Dedifferentiated amniotic fluid mesenchymal stem cell (primary cell): ENCODE results near the gene TMPRSS6.

Source experiments
- DNase-seq: peaks from one replicate; pipeline ENCODE4 v3.0.0-alpha.2; 2016; ENCODE audit errors: extremely low spot score

The TMPRSS6 gene

DNA sequence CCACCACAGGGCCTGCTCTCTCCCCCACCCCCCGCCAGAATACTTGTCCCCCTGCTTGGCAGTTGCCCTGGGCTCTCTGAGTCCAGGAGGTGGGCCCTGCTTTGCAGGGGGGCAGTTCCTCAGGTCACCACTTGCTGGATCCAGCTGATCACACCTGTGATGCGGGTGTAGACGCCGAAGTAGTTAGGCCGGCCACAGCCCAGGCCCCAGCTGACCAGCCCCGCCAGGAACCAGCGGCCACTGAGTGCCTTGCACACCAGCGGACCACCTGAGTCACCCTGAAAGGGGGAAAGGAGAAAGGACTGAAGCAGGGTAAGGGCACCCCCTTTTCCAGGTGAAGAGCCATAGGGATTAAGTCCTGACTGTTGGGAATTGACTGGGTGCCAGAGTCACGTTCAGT lies 43.6 kb downstream of the TMPRSS6 start:
- DNase-seq = no peak

GRCh38 chr22:37065180-37065579 lies 44.3 kb downstream of the TMPRSS6 start:
- DNase-seq = no peak

- no peak for DNase-seq
These were observed 45.0 kb downstream of the TMPRSS6 start for GRCh38 chr22:37064553-37064952.

GRCh38 chr22:37063431-37064420 lies 45.8 kb downstream of the TMPRSS6 start:
- DNase-seq = no peak

GRCh38 chr22:37062702-37063381 lies 46.7 kb downstream of the TMPRSS6 start:
- no peak for DNase-seq

- no peak for DNase-seq
These were observed 47.2 kb downstream of the TMPRSS6 start for GRCh38 chr22:37062376-37062675.

- DNase-seq = no peak
These were observed 47.7 kb downstream of the TMPRSS6 start for GRCh38 chr22:37061611-37062375.

- DNase-seq = no peak
These were observed 48.5 kb downstream of the TMPRSS6 start for GRCh38 chr22:37060801-37061610.

DNA sequence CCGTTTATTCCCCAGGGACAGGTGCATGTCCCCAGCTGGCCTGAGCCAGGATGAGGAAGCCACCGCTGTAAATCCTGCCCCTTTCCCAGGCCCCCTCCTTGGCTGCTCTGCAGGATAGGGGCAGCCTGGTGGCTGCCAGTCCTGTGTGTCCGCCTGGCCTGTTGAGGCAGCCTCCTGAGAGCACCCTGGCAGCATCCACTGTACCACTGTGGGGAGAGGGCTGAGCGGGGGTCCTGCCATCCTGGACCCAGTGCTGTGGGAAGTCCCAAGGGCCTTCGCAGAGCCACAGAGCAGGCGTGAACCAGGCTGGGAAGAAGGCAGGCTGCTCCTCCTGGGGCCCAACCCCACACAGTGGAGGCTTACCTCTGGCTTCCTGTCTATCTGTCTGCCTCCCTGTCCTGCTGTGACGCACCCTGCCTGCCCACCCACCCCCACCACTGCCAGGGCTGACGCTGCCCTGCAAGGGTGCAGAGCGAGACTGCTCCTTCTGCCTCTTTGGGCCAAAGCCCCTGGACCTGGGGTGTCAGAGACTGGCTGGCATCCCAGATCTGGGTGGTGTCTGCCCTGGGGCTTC lies 49.5 kb downstream of the TMPRSS6 start:
- no peak for DNase-seq

DNA sequence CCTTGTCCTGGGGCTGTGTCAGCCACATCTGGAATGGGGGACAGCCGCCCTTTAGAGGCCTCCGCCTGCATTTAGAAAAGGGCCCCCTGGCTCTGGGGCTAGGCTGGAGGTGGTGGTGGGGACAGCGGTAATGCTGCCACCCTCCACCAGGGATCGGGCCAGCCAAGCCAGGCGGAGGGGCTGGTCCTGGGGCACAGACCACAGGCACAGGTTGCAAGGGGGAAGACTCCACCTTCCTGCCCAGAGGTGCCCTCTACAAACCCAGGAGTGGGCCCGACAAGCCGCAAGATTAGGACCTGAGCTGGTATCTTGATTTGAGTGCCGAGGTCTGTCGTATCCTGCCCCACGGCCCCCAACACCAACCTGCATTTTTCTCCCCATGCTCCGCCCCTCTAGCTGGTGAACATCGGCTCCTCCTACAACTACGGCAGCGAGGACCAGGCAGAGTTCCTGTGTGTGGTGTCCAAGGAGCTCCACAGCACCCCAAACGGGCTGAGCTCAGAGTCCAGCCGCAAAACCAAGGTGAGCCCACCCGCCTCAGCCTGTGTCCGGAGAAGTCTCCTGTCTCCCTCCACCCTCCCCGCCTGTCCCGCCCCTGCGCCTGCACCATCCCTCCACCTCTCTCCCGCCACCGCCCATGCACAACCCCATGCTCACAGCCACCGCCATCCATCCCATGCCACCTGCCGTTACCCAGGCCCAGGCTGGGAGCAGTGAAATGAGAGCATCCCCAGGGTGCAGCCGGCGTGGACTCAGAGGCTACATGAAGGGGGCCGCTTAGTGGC lies 50.4 kb downstream of the TMPRSS6 start:
- no peak for DNase-seq

DNA sequence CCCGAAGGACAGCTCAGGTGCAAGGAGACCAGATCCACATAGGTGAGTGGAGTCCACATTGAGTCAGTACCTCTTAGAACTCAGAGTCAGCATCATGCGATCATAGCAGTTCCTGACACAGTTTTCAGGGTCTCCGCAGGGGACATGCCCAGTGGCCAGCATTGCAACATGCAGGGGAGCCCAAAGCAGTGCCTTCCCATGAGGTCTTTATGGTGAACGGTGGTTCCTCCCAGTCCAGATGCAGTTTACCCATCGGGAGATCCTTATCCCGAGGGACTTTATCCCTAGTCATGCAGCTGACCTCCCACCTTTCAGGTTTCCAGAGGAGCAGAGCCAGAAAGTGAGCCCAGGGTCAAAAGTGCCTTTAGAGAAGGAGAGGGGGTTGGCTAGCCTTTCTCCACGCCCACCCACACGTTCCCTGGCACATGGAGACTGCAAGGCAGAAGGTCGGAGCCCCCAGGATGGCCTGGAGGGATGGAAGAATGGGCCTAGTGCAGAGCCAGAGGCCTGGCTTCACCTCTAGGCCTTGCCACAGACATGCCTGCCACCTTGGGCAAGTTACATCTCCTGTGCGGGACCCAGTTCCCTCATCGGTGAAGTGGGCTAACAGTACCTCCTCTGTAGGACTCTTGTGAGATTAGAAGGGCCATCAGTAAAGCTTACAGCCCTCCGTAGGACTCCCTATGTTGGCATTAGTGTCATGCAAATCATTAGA lies 51.6 kb downstream of the TMPRSS6 start:
- no peak for DNase-seq

- no peak for DNase-seq
These were observed 52.3 kb downstream of the TMPRSS6 start for GRCh38 chr22:37057226-37057625.

DNA sequence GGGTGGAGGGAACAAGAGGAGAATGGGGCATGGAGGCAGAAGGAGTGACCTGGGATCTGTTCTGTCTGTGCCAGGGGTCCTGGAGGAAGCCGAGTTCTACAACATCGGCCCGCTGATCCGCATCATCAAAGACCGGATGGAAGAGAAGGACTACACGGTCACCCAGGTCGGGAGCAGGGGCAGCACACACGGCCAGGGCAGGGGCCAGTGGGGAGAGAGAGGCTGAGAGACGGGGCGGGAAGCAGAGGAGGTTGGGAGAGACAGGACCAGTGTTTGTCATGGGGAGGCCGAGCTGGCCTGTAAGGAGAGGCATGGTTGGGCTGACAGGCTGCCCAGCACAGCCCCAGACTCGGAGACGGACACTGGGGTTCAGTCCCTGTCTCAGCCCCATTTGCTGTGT lies 53.3 kb downstream of the TMPRSS6 start:
- DNase-seq = no peak

DNA sequence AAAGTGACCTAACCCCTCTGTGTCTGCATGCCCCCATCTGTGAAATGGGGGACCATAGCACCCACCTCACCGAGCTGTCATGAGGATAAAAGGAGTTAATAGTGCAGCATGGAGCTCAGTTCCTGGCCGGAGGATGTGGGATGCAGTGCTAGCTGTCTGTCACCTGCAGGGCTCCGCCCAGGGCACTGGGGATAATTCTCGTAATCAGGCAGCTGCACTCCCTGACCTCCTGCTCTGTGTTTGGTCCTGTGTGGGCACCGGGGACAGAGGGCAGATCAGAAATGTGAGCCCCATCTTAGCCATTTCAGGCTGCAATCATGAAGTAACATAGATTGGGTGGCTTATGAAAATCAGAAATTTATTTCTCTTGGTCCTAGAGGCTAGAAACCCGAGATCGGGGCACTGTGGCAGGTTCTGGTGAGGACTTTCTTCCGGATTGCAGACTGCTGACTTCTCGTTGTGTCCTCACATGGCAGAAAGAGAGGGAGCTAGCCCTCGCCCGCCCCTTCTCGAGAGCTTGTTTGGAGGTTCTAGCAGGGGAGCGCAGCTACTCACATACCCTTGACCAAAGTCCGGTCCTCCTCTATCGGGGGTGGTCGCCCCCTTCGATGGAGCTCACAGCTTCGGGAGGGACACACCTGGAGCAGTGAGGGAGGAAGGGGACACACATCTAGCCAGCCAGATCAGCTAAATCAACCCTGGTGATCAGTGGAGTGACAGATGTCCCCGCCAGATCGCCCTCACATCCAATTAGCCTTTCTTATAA lies 54.7 kb downstream of the TMPRSS6 start:
- DNase-seq = no peak

DNA sequence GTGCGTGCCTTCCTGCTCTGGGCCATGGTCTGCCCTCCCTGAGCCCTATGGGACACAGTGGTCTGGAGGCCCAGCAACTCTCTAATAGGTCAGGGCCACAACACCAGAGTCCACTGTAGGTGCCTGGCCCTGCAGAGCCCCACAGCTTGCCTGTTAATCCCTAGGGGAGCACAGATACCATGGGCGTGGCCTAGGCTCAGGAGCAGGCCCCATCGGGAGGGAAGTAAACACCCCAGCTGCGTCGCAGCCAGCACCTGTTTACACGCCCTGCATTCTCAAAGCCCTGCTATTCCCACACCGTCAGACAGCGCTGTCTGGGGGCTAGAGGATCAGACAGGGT lies 55.5 kb downstream of the TMPRSS6 start:
- DNase-seq = no peak

DNA sequence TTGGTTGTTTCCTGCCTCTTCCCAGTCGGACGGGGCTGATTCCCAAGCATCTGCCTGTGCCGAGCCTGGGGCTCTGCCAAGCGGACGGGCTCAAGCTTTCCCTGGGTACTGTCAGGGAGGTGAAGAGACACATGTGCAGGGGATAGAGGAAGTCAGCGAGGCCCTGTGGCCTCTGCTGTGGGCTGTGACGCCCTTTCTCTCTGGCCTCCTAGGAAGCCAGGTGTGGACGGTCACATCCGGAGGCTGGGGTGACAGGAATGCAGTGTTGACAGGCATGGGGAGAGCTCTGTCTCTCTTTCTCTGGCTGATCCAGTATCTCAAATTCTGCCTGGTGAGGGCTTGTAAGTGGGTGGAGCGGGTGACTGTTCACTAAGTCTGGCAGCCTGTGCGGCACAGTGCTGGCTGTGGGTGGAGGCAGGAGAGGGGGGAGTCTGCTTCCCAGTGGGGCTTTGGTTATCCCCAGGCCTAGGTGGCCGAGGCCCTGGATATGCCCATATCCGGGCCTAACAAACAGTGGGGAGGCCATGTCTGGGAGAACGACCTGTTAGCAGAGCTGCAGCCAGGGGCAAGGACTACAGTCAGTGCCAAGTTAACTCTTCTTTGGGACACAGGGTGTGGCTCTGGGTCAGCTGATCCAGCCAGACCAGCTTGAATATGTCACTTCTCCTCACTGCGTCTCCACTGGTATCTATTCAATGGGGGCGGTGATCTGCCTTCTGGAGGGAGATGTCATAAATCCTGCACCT lies 56.0 kb downstream of the TMPRSS6 start:
- DNase-seq = no peak

GRCh38 chr22:37052386-37053309 lies 56.9 kb downstream of the TMPRSS6 start:
- no peak for DNase-seq
